Calu3 (cell line): ENCODE results near the gene TNFRSF18. TPM values are rescaled to one million over a fixed set of nuclear protein-coding genes. Genes with fewer than 3 reads are reported as not detected.

Experiments
- BruUV-seq: library from RNA; stranded (reverse); fragments of 400-500 nt; replicated peaks from 2 replicates; lab custom pipeline; 2021; lab: Mats Ljungman, UMichigan
- CTCF ChIA-PET: fragments of 300-600 bp; sonication (Branson Sonifier 250); formaldehyde crosslinking; loops from one replicate; lab custom pipeline; 2022; ENCODE audit warnings: antibody characterized with exemption; lab: Charles Lee
- DNase-seq: peaks from one replicate; pipeline ENCODE4 v3.0.0; 2022
- H3K27ac Mint-ChIP-seq: one replicate; pipeline ENCODE4 v1.8.0; 2022; ENCODE audit warnings: mixed read lengths; ENCODE audit not compliant: unreplicated experiment
- H3K27me3 Mint-ChIP-seq: one replicate; pipeline ENCODE4 v1.8.0; 2022; ENCODE audit warnings: mixed read lengths; ENCODE audit not compliant: unreplicated experiment
- H3K36me3 Mint-ChIP-seq: one replicate; pipeline ENCODE4 v1.8.0; 2022; ENCODE audit warnings: mild to moderate bottlenecking, moderate library complexity, mixed read lengths; ENCODE audit not compliant: insufficient read depth, unreplicated experiment
- H3K4me1 Mint-ChIP-seq: one replicate; pipeline ENCODE4 v1.8.0; 2022; ENCODE audit warnings: mild to moderate bottlenecking, low read depth, mixed read lengths; ENCODE audit not compliant: unreplicated experiment
- H3K4me3 Mint-ChIP-seq: one replicate; pipeline ENCODE4 v1.8.0; 2022; ENCODE audit warnings: mild to moderate bottlenecking, low read depth, moderate library complexity, mixed read lengths; ENCODE audit not compliant: unreplicated experiment
- H3K9me3 Mint-ChIP-seq: one replicate; pipeline ENCODE4 v1.8.0; 2022; ENCODE audit warnings: low read depth, mixed read lengths; ENCODE audit not compliant: unreplicated experiment
- intact Hi-C: fragments of 100-400 bp; cut with micrococcal nuclease; formaldehyde crosslinking; loops from one replicate; pipeline ENCODE4 v1.10.0; 2022; ENCODE audit not compliant: unreplicated experiment
- microRNA-seq: library from miRNA; unstranded; fragments of <30 nt; microRNA quantifications from one replicate; pipeline ENCODE4 v1.2.0, GENCODE V29; 2022
- total RNA-seq: library from RNA; stranded (reverse); gene quantifications from 2 replicates; pipeline ENCODE4 v1.2.3, GENCODE V29; 2022
- TF ChIP-seq, protein P1 (sequence below): fragments of 200-600 bp; IDR thresholded peaks from one replicate; pipeline ENCODE4 v1.8.0; 2022; ENCODE audit warnings: antibody characterized with exemption; ENCODE audit not compliant: unreplicated experiment

The TNFRSF18 gene
- total RNA-seq, 1 experiment from 2014 or later, result not detected

DNA sequence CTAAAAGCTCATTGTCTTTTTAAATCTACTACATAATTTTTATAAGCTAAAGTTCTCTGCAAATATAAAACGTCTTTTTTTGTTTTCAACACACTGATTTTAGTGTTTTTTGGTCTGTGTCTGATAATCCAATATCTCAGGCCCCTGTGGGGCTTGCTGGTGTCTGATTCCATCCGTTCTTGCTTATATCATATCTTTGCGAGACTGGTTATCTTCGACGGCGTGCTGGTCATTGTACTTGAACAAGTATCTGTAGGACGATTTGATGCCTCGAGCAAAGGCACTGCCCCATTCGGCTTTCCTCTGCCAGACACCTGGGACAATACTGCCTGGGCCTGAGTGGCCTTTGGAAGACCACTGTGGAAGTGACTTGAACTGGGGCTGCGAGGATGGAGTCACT, 51.1 kb downstream of the TNFRSF18 start:
- CTCF ChIA-PET, result no interaction called here
- H3K9me3 Mint-ChIP-seq, result peaks cover 16% of the 10 kb centered on the region
- peaks cover 31% of the 10 kb centered on the region for H3K36me3 Mint-ChIP-seq
- no peak for DNase-seq
- BruUV-seq, result no TSS peak
- H3K4me1 Mint-ChIP-seq, result no peaks in the 10 kb centered on the region
- H3K27me3 Mint-ChIP-seq, result no peaks in the 10 kb centered on the region
- H3K27ac Mint-ChIP-seq, result no peak overlapping the region
- no peak overlapping the region for H3K4me3 Mint-ChIP-seq
- intact Hi-C loops, result no loop called here
- TF ChIP-seq, protein P1, sequence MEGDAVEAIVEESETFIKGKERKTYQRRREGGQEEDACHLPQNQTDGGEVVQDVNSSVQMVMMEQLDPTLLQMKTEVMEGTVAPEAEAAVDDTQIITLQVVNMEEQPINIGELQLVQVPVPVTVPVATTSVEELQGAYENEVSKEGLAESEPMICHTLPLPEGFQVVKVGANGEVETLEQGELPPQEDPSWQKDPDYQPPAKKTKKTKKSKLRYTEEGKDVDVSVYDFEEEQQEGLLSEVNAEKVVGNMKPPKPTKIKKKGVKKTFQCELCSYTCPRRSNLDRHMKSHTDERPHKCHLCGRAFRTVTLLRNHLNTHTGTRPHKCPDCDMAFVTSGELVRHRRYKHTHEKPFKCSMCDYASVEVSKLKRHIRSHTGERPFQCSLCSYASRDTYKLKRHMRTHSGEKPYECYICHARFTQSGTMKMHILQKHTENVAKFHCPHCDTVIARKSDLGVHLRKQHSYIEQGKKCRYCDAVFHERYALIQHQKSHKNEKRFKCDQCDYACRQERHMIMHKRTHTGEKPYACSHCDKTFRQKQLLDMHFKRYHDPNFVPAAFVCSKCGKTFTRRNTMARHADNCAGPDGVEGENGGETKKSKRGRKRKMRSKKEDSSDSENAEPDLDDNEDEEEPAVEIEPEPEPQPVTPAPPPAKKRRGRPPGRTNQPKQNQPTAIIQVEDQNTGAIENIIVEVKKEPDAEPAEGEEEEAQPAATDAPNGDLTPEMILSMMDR, result no peak

DNA sequence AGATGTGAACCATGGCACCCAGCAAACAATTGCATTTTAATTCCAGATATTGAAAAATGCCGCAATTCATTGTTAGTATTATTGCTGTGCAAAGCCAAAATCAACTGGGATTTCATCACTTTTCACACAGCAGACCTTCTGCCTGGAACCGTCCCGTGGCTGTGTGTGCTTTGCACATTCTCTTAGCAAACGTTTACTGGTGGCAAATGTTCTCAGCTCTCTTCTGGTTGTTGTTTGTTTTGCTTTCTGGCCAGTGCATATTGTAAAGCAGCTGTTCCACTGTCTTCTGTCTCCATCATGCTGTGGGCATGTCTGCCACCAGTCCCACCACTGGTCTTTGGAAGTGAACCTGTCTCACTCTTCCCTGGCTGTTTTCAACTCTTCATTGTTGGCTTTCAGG, 52.5 kb downstream of the TNFRSF18 start:
- Mint-ChIP-seq H3K27me3 (no peaks in the 10 kb centered on the region), H3K4me1 (no peaks in the 10 kb centered on the region), H3K36me3 (peaks cover 34% of the 10 kb centered on the region), H3K4me3 (no peak overlapping the region), H3K27ac (peak overlapping the region; percentile 76), H3K9me3 (peaks cover 16% of the 10 kb centered on the region)
- TF ChIP-seq, protein P1, result no peak
- BruUV-seq, result no TSS peak
- no peak for DNase-seq
- CTCF ChIA-PET, result no interaction called here
- intact Hi-C loops, result no loop called here

Small RNAs within 50 kb of the gene (microRNA-seq; reads per million reads assigned to microRNA genes)
- gene MIR200A (11,766 reads per million, percentile 95 among the genes with 10 or more reads in this experiment), gene MIR200B (45,829 reads per million, percentile 99 among the genes with 10 or more reads in this experiment), gene MIR429 (16,372 reads per million, percentile 98 among the genes with 10 or more reads in this experiment)

Other genes starting within 250 kb of the TNFRSF18 start
- 98.6 and 107 TPM in 2 replicates for gene NOC2L, start 247.3 kb downstream of the TNFRSF18 start, total RNA-seq
- gene KLHL17, start 246.0 kb downstream of the TNFRSF18 start, total RNA-seq, result 27.1 and 27.8 TPM in 2 replicates
- 11.9 and 16.2 TPM in 2 replicates for gene PLEKHN1, start 240.1 kb downstream of the TNFRSF18 start, total RNA-seq
- gene PERM1, start 224.5 kb downstream of the TNFRSF18 start, total RNA-seq, result not detected in 2 replicates
- gene HES4, start 206.5 kb downstream of the TNFRSF18 start, total RNA-seq, result 35.5 and 51.3 TPM in 2 replicates
- gene ISG15, start 193.1 kb downstream of the TNFRSF18 start, total RNA-seq, result 165 and 522 TPM in 2 replicates
- 446 and 552 TPM in 2 replicates for gene AGRN, start 186.5 kb downstream of the TNFRSF18 start, total RNA-seq
- gene RNF223, start 132.3 kb downstream of the TNFRSF18 start, total RNA-seq, result 5.0 and 5.6 TPM in 2 replicates
- gene C1orf159, start 90.5 kb downstream of the TNFRSF18 start, total RNA-seq, result 32.4 and 34.7 TPM in 2 replicates
- gene TTLL10, start 32.7 kb downstream of the TNFRSF18 start, total RNA-seq, result 2.4 and 3.5 TPM in 2 replicates
- not detected in 2 replicates for gene TNFRSF4, start 7.6 kb upstream of the TNFRSF18 start, total RNA-seq
- gene SDF4, start 25.4 kb upstream of the TNFRSF18 start, total RNA-seq, result 128 and 161 TPM in 2 replicates
- 23.4 and 25.9 TPM in 2 replicates for gene B3GALT6, start 25.6 kb upstream of the TNFRSF18 start, total RNA-seq
- 2.0 and 4.2 TPM in 2 replicates for gene C1QTNF12, start 40.1 kb upstream of the TNFRSF18 start, total RNA-seq
- 45.6 and 50.0 TPM in 2 replicates for gene UBE2J2, start 67.3 kb upstream of the TNFRSF18 start, total RNA-seq
- gene SCNN1D, start 73.8 kb upstream of the TNFRSF18 start, total RNA-seq, result 2.5 and 4.1 TPM in 2 replicates
- gene ACAP3, start 101.3 kb upstream of the TNFRSF18 start, total RNA-seq, result 41.1 and 48.3 TPM in 2 replicates
- 22.7 and 24.7 TPM in 2 replicates for gene PUSL1, start 102.0 kb upstream of the TNFRSF18 start, total RNA-seq
- 110 and 117 TPM in 2 replicates for gene INTS11, start 118.1 kb upstream of the TNFRSF18 start, total RNA-seq
- 20.1 and 23.7 TPM in 2 replicates for gene CPTP, start 118.2 kb upstream of the TNFRSF18 start, total RNA-seq
- 0.24 and 0.42 TPM in 2 replicates for gene TAS1R3, start 124.7 kb upstream of the TNFRSF18 start, total RNA-seq
- 83.9 and 90.9 TPM in 2 replicates for gene DVL1, start 142.8 kb upstream of the TNFRSF18 start, total RNA-seq
- gene MXRA8, start 152.0 kb upstream of the TNFRSF18 start, total RNA-seq, result not detected in 2 replicates
- 98.9 and 107 TPM in 2 replicates for gene AURKAIP1, start 168.6 kb upstream of the TNFRSF18 start, total RNA-seq
- gene CCNL2, start 192.7 kb upstream of the TNFRSF18 start, total RNA-seq, result 166 and 172 TPM in 2 replicates
- gene MRPL20, start 200.7 kb upstream of the TNFRSF18 start, total RNA-seq, result 81.2 and 99.1 TPM in 2 replicates
- not detected in 2 replicates for gene ANKRD65, start 214.7 kb upstream of the TNFRSF18 start, total RNA-seq
- gene VWA1, start 229.1 kb upstream of the TNFRSF18 start, total RNA-seq, result 78.7 and 78.9 TPM in 2 replicates
- 0.29 and 0.45 TPM in 2 replicates for gene ATAD3C, start 243.1 kb upstream of the TNFRSF18 start, total RNA-seq